ENCODE measurements around the gene SYNCRIP. TPM values are rescaled to one million over a fixed set of nuclear protein-coding genes. Genes with fewer than 3 reads are reported as not detected.

Gene SYNCRIP
- total and polyA plus RNA-seq, 2 of the 13 experiments (the other 11 are each of a cell fraction or from before 2014, with no cell fraction given) = 8.1 to 112 TPM

DNA sequence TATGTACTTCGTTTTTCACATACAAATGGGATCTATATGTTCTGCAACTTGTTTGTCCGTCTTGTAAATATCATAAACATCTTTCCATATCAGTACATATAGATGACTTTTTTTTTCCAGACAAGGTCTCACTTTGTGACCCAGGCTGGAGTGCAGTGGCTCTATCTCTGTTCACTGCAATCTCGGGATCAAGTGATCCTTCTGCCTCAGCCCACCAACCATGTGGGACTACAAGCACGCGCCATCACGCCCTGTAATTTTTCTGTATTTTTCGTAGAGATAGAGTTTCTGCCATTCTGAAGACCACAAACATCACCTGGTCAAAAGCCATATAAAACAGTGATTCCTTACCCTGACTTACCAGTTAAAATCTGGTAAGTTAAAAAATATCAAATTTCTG, 37.7 kb upstream of the SYNCRIP start:
- DNase-seq (ENCODE audit: low spot score) (no peak), ATAC-seq (no peak), FAIRE-seq (no peak)
- no peak overlapping the region for H2AFZ ChIP-seq (ENCODE audit: low read length)
- no peaks in the 10 kb centered on the region for H3K9me3 ChIP-seq (ENCODE audit: low read length)
- BruUV-seq (replicated peaks) = no TSS peak
- peaks cover 44% of the 10 kb centered on the region for H3K79me2 ChIP-seq (ENCODE audit: insufficient read depth, low read length)
- peak overlapping the region; percentile 82 for H3K9ac ChIP-seq (ENCODE audit: insufficient read depth, low read depth, low read length)
- peaks cover 19% of the 10 kb centered on the region for H3K4me1 ChIP-seq (ENCODE audit: insufficient read depth, low read length)
- peak overlapping the region; percentile 61 to 85 (median 79) for H3K4me3 ChIP-seq (replicated peaks in 1 of 3; ENCODE audit: insufficient read depth in 1 of 3, low read depth in 2 of 3, low read length in 3 of 3)
- H4K20me1 ChIP-seq (ENCODE audit: insufficient read depth, low read length) = peaks cover 23% of the 10 kb centered on the region
- ChIA-PET CTCF (ENCODE audit: low intra/inter-chr PET ratio, low total read pairs) (no interaction called here), POLR2A (no interaction called here)
- WGBS (ENCODE audit: low lambda C conversion rate) = 71% methylated on average over 7 of the region's 7 CpGs
- peak overlapping the region; percentile 97 for H3K27ac ChIP-seq (ENCODE audit: extremely low read length, insufficient read depth, low read length)
- peaks cover 0 to 2% of the 10 kb centered on the region in 2 experiments; a peak in 1 of 5 replicates for H3K36me3 ChIP-seq (replicated peaks in 1 of 2; ENCODE audit: control insufficient read depth in 1 of 2, insufficient read depth in 2 of 2, low read length in 2 of 2)
- TF ChIP-seq MYC (CRISPR knock-in tag; IDR thresholded peaks at IDR 0.05; ENCODE audit: borderline replicate concordance) (no peak), ZFY (CRISPR knock-in tag; IDR thresholded peaks at IDR 0.05) (0 out of 2 replicates have a peak, but pooled peaks have one; percentile 16), ZBTB38 (CRISPR knock-in tag; IDR thresholded peaks at IDR 0.05) (0 out of 2 replicates have a peak, but pooled peaks have one; percentile 24)
- TF ChIP-seq, protein P1, sequence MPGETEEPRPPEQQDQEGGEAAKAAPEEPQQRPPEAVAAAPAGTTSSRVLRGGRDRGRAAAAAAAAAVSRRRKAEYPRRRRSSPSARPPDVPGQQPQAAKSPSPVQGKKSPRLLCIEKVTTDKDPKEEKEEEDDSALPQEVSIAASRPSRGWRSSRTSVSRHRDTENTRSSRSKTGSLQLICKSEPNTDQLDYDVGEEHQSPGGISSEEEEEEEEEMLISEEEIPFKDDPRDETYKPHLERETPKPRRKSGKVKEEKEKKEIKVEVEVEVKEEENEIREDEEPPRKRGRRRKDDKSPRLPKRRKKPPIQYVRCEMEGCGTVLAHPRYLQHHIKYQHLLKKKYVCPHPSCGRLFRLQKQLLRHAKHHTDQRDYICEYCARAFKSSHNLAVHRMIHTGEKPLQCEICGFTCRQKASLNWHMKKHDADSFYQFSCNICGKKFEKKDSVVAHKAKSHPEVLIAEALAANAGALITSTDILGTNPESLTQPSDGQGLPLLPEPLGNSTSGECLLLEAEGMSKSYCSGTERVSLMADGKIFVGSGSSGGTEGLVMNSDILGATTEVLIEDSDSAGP (CRISPR knock-in tag; IDR thresholded peaks at IDR 0.05; ENCODE audit: borderline replicate concordance) = no peak
- H3K27me3 ChIP-seq (ENCODE audit: control insufficient read depth in 1 of 2, insufficient read depth in 2 of 2, low read length in 2 of 2) = no peaks in the 10 kb centered on the region; a peak in 1 of 5 replicates
- peak overlapping the region; percentile 94 for H3K4me2 ChIP-seq (ENCODE audit: low read depth, low read length)
- intact Hi-C loops (cut with micrococcal nuclease; ENCODE audit: unreplicated experiment) = no loop called here
- in situ Hi-C loops (cut with HindIII; ENCODE audit: extremely low pct_ligation_motif_present, low pct_unique_long_range_greater_than_20kb) = no loop called here

DNA sequence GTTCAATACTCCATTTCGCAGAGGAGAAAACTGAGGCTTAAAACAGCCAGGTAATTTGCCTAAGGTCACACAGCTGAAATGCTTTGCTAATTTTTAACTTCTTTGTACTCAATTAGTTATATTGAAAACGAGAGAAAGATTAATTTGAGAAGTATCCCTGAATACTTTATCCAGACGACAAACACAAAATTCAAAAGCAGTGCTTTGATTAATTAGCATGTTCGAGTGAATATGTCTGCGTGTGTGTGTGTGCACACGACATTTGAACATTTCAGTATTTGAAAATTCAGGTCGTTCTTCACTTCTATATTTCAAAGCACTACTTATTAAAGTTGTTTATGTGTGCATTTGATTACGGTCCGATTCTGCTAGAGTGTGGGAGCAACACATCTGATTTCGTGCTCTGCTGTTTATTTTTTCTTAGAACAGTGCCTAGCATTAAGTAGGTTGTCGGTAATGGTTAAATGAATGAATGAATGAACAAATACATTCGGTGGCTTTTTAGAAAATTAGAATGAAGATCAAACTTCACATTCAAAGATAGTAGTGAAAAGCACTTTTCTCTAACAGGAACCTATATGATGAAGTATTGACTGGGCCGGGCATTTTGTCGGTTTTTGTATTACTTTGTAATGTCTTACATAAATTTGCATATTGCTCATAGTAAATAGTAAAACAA, 36.9 kb upstream of the SYNCRIP start:
- Histone ChIP-seq H3K27me3 (ENCODE audit: control insufficient read depth in 1 of 2, insufficient read depth in 2 of 2, low read length in 2 of 2) (no peaks in the 10 kb centered on the region; a peak in 1 of 5 replicates), H3K9me3 (ENCODE audit: low read length) (no peaks in the 10 kb centered on the region), H3K4me3 (replicated peaks in 1 of 3; ENCODE audit: insufficient read depth in 1 of 3, low read depth in 2 of 3, low read length in 3 of 3) (peak overlapping the region; percentile 61 to 85 (median 79)), H4K20me1 (ENCODE audit: insufficient read depth, low read length) (peaks cover 30% of the 10 kb centered on the region), H3K4me1 (ENCODE audit: insufficient read depth, low read length) (peaks cover 27% of the 10 kb centered on the region), H3K9ac (ENCODE audit: insufficient read depth, low read depth, low read length) (peak overlapping the region; percentile 82), H3K36me3 (replicated peaks in 1 of 2; ENCODE audit: control insufficient read depth in 1 of 2, insufficient read depth in 2 of 2, low read length in 2 of 2) (peaks cover 0 to 4% of the 10 kb centered on the region in 2 experiments; a peak in 1 of 5 replicates), H3K4me2 (ENCODE audit: low read depth, low read length) (peak overlapping the region; percentile 94), H3K27ac (ENCODE audit: extremely low read length, insufficient read depth, low read length) (peak overlapping the region; percentile 97), H2AFZ (ENCODE audit: low read length) (no peak overlapping the region), H3K79me2 (ENCODE audit: insufficient read depth, low read length) (peaks cover 48% of the 10 kb centered on the region)
- CTCF ChIA-PET (ENCODE audit: low intra/inter-chr PET ratio, low total read pairs) = no interaction called here
- TSS peak; percentile 85 for BruUV-seq (replicated peaks)
- 1% methylated on average over 14 of the region's 14 CpGs for WGBS (ENCODE audit: low lambda C conversion rate)
- ATAC-seq = no peak
- intact Hi-C loops (cut with micrococcal nuclease; ENCODE audit: unreplicated experiment) = loop anchor here (5.0 to 10.0 kb wide), 2 partner anchors 87 to 185 kb away; partner anchors contain the start of gene SNX14
- FAIRE-seq = no peak
- in situ Hi-C loops (cut with HindIII; ENCODE audit: extremely low pct_ligation_motif_present, low pct_unique_long_range_greater_than_20kb) = loop anchor here (5.0 kb wide), 1 partner anchor 37 kb away; the partner anchor contains the start of gene SYNCRIP
- DNase-seq (ENCODE audit: low spot score) = no peak
- POLR2A ChIA-PET = interaction anchor here (0.9 to 5.5 kb wide), 19 partner anchors 10 to 319 kb away, joined by 3 to 245 read pairs (median 9); partner anchors contain the start of genes NT5E, SNX14 and SYNCRIP
- TF ChIP-seq, protein P2, sequence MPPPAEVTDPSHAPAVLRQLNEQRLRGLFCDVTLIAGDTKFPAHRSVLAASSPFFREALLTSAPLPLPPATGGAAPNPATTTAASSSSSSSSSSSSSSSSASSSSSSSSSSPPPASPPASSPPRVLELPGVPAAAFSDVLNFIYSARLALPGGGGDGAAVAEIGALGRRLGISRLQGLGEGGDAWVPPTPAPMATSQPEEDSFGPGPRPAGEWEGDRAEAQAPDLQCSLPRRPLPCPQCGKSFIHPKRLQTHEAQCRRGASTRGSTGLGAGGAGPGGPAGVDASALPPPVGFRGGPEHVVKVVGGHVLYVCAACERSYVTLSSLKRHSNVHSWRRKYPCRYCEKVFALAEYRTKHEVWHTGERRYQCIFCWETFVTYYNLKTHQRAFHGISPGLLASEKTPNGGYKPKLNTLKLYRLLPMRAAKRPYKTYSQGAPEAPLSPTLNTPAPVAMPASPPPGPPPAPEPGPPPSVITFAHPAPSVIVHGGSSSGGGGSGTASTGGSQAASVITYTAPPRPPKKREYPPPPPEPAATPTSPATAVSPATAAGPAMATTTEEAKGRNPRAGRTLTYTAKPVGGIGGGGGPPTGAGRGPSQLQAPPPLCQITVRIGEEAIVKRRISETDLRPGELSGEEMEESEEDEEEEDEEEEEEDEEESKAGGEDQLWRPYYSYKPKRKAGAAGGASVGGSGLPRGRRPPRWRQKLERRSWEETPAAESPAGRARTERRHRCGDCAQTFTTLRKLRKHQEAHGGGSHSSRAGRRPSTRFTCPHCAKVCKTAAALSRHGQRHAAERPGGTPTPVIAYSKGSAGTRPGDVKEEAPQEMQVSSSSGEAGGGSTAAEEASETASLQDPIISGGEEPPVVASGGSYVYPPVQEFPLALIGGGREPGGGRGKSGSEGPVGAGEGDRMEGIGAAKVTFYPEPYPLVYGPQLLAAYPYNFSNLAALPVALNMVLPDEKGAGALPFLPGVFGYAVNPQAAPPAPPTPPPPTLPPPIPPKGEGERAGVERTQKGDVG (CRISPR knock-in tag; IDR thresholded peaks at IDR 0.05; ENCODE audit: borderline replicate concordance) = no peak
- TF ChIP-seq ZNF496 (CRISPR knock-in tag; IDR thresholded peaks at IDR 0.05; ENCODE audit: insufficient replicate concordance) = no peak

Data from HepG2 (cell line).